HCT116 (cell line): ENCODE measurements around the gene CNBD2. TPM values are rescaled to one million over a fixed set of nuclear protein-coding genes. Genes with fewer than 3 reads are reported as not detected.
A peak's percentile ranks its signal among the peaks of the same experiment; 100 is the strongest.

Experiments used
- ATAC-seq: fragments of 200-7000 bp; cut with Tn5 transposase; 2 replicates; pipeline ENCODE4 v1.9.1; 2020; ENCODE audit warnings: mild to moderate bottlenecking, moderate library complexity
- BruUV-seq: library from RNA; stranded (reverse); fragments of 400-500 nt; replicated peaks from 2 replicates; lab custom pipeline; 2021; lab: Mats Ljungman, UMichigan
- CTCF ChIA-PET: fragments of 300-600 bp; sonication (Branson Sonifier 250); formaldehyde crosslinking; loops from one replicate; lab custom pipeline; 2021; ENCODE audit warnings: antibody characterized with exemption; lab: Charles Lee
- POLR2A ChIA-PET: fragments of 300-600, 350-600 bp; sonication (Branson Sonifier 250); formaldehyde crosslinking; loops from one replicate; lab custom pipeline; 2021; ENCODE audit warnings: antibody characterized with exemption; lab: Charles Lee
- RAD21 ChIA-PET, 2 experiments: fragments of 300-600 bp; sonication (Branson Sonifier 250); formaldehyde crosslinking; loops; one replicate each; lab custom pipeline; 2023; ENCODE audit warnings: low total read pairs in 2 of 2; ENCODE audit not compliant: uncharacterized antibody in 2 of 2, unreplicated experiment in 2 of 2, low non-redundant PET in 1 of 2; lab: Charles Lee
- DNase-seq: peaks from one replicate; pipeline ENCODE4 v3.0.0-alpha.2; 2010; ENCODE audit warnings: low read depth, low spot score
- H2AFZ ChIP-seq: fragments of 200-600 bp; shearing (Covaris generic), sonication (generic); 2 replicates; pipeline ENCODE4 v1.6.1; 2017; ENCODE audit warnings: low read depth, mixed run types, mixed read lengths, antibody characterized with exemption, low read length; ENCODE audit not compliant: poor library complexity, severe bottlenecking
- H3K27ac ChIP-seq: 2 replicates; pipeline ENCODE4 v1.5.1; 2012; ENCODE audit warnings: low read depth, low read length
- H3K27me3 ChIP-seq: fragments of 200-600 bp; sonication (generic); 2 replicates; pipeline ENCODE4 v1.6.1; 2016; ENCODE audit warnings: mixed run types, low read length, mixed read lengths; ENCODE audit not compliant: insufficient read depth
- H3K36me3 ChIP-seq, 2 experiments: fragments of 200-500 bp in 1 of 2; fragments of 200-600 bp in 1 of 2; sonication (Bioruptor generic) in 1 of 2; sonication (generic) in 1 of 2; 2 replicates each; pipeline versions ENCODE4 v1.5.1 to v1.6.1; 2014 to 2016; ENCODE audit warnings: low read length in 2 of 2, inconsistent platforms in 1 of 2, mixed read lengths in 1 of 2, mixed run types in 1 of 2; ENCODE audit not compliant: insufficient read depth in 2 of 2, control insufficient read depth in 1 of 2
- H3K4me1 ChIP-seq, 2 experiments: fragments of 200-600 bp in 1 of 2; sonication (generic) in 1 of 2; 2 replicates each; pipeline versions ENCODE4 v1.5.1 to v1.6.1; 2012 to 2017; ENCODE audit warnings: low read length in 2 of 2, inconsistent platforms in 1 of 2, mild to moderate bottlenecking in 1 of 2, mixed read lengths in 1 of 2, mixed run types in 1 of 2, moderate library complexity in 1 of 2; ENCODE audit not compliant: insufficient read depth in 2 of 2, control insufficient read depth in 1 of 2
- H3K4me2 ChIP-seq: fragments of 200-600 bp; sonication (generic); 2 replicates; pipeline ENCODE4 v1.6.1; 2017; ENCODE audit warnings: mixed run types, low read length, mixed read lengths
- H3K4me3 ChIP-seq, 2 experiments: fragments of 200-600 bp in 1 of 2; sonication (generic) in 1 of 2; replicated peaks in 1 of 2; 2 replicates each; pipeline ENCODE4 v1.5.1; 2011 to 2016; ENCODE audit warnings: low read length in 2 of 2, control low read depth in 1 of 2, low read depth in 1 of 2, mild to moderate bottlenecking in 1 of 2, mixed read lengths in 1 of 2, mixed run types in 1 of 2
- H3K79me2 ChIP-seq: fragments of 200-600 bp; sonication (generic); 2 replicates; pipeline ENCODE4 v1.6.1; 2017; ENCODE audit warnings: mild to moderate bottlenecking, mixed run types, low read length, moderate library complexity, mixed read lengths; ENCODE audit not compliant: insufficient read depth
- H3K9ac ChIP-seq: fragments of 200-600 bp; sonication (generic); 2 replicates; pipeline ENCODE4 v1.6.1; 2016; ENCODE audit warnings: low read length, mixed read lengths
- H3K9me2 ChIP-seq: fragments of 200-600 bp; sonication (generic), shearing (Covaris generic); 2 replicates; pipeline ENCODE4 v1.6.1; 2017; ENCODE audit warnings: mixed run types, mild to moderate bottlenecking, moderate library complexity; ENCODE audit not compliant: insufficient read depth
- H3K9me3 ChIP-seq, 2 experiments: fragments of 200-500 bp in 1 of 2; fragments of 200-600 bp in 1 of 2; sonication (Bioruptor generic) in 1 of 2; sonication (generic) in 1 of 2; 2 replicates each; pipeline ENCODE4 v1.6.1; 2014 to 2017; ENCODE audit warnings: low read length in 2 of 2, mixed read lengths in 2 of 2, inconsistent platforms in 1 of 2, low read depth in 1 of 2, mild to moderate bottlenecking in 1 of 2, mixed run types in 1 of 2, moderate library complexity in 1 of 2; ENCODE audit not compliant: control insufficient read depth in 1 of 2, insufficient read depth in 1 of 2
- H4K20me1 ChIP-seq: fragments of 200-600 bp; sonication (generic), shearing (Covaris generic); 2 replicates; pipeline ENCODE4 v1.6.1; 2017; ENCODE audit warnings: mixed run types, mild to moderate bottlenecking, moderate library complexity; ENCODE audit not compliant: insufficient read depth
- CTCF ChIP-seq, 3 experiments: fragments of 200-600 bp in 1 of 3; sonication (generic) in 1 of 3; IDR thresholded peaks in 2 of 3; conservative IDR thresholded peaks in 1 of 3; 2 replicates each; pipeline ENCODE4 v1.5.1; 2012 to 2017; ENCODE audit warnings: low read depth in 2 of 3, low read length in 2 of 3, antibody characterized with exemption in 1 of 3, borderline replicate concordance in 1 of 3, control low read depth in 1 of 3, mild to moderate bottlenecking in 1 of 3, mixed read lengths in 1 of 3, mixed run types in 1 of 3, moderate library complexity in 1 of 3; ENCODE audit not compliant: insufficient read depth in 1 of 3
- RAD21 ChIP-seq: IDR thresholded peaks from 2 replicates; pipeline ENCODE4 v1.6.1; 2012; ENCODE audit warnings: low read depth, mild to moderate bottlenecking
- ZFX ChIP-seq: fragments of 450-650 bp; IDR thresholded peaks from 2 replicates; pipeline ENCODE4 v1.6.1; 2017
- intact Hi-C: fragments of 100-400 bp; cut with micrococcal nuclease; formaldehyde crosslinking; loops from 2 replicates; pipeline ENCODE4 v1.10.0; 2022
- total RNA-seq: library from RNA; stranded (reverse); gene quantifications from one replicate; pipeline ENCODE4 v1.2.1, GENCODE V29; 2021; ENCODE audit not compliant: unreplicated experiment

The CNBD2 gene
- total RNA-seq, 1 experiment from 2014 or later = 3.1 TPM

DNA sequence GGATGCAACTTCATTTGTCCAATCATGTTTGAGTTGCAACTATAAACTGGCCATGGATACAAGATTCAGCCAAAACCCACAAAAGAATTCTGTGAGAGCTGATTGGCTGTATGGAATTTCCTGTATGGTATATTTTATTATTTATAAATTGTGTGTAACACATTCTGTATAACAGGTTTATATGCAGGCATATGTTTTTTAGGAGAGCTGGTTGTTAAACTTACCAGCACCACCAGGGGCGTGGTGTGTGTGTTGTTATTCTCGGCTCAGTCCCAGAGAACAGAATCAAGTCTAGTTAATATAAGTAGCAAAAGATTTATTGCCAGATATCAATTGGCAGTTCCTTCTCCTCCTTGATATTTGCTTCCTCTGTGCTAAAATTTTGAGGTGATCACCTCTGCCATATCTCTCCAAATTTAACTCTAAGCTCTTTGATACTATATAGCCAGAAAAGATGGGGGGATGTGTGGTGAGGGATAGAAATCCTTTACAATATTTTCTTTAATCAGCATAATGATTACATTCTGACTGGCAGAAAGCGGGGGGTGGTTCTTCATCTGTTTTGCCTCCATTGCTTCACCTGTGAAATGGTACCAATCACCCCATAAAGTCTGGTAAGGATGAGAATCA is 22.9 kb downstream of the CNBD2 start:
- no peaks in the 10 kb centered on the region for H3K79me2 ChIP-seq
- no peaks in the 10 kb centered on the region for H3K27me3 ChIP-seq
- H3K9me3 ChIP-seq = no peaks in the 10 kb centered on the region
- ChIA-PET POLR2A (interaction anchor here (1.1 to 1.5 kb wide), 4 partner anchors 34 to 249 kb away, joined by 3 to 7 read pairs (median 4); partner anchors contain the start of genes RBM39 and SCAND1), RAD21 (interaction anchor here (1.0 to 2.3 kb wide), 3 partner anchors 147 to 208 kb away, joined by 3 to 10 read pairs (median 6); no protein-coding TSS in a partner anchor), CTCF (interaction anchor here (0.5 to 11.9 kb wide), 17 partner anchors 10 to 438 kb away, joined by 3 to 442 read pairs (median 4); partner anchors contain the start of gene SCAND1)
- no peak overlapping the region for H3K27ac ChIP-seq
- no peak overlapping the region for H3K9ac ChIP-seq
- intact Hi-C loops = loop anchor here (5.0 kb wide), 1 partner anchor 446 kb away; no protein-coding TSS in a partner anchor
- H3K9me2 ChIP-seq = no peaks in the 10 kb centered on the region
- H3K36me3 ChIP-seq = no peaks in the 10 kb centered on the region
- H3K4me1 ChIP-seq = peaks cover 2 to 23% of the 10 kb centered on the region in 2 experiments; a peak in 3 of 4 replicates
- no peak overlapping the region for H3K4me3 ChIP-seq
- peak; percentile 22 for DNase-seq
- TF ChIP-seq CTCF (IDR thresholded peaks at IDR 0.05 in 2 of 3, conservative IDR thresholded peaks at IDR 0.05 in 1 of 3; ENCODE audit: borderline replicate concordance in 1 of 3, insufficient read depth in 1 of 3, low read depth in 2 of 3, low read length in 2 of 3) (peak; percentile 18 to 70 (median 57); a peak in 5 of 6 replicates), ZFX (no peak), RAD21 (peak; percentile 25)
- no TSS peak for BruUV-seq
- peak overlapping the region; percentile 19; the same call in 1 of the 2 replicates for H3K4me2 ChIP-seq
- H2AFZ ChIP-seq = peak overlapping the region; percentile 62
- no peaks in the 10 kb centered on the region for H4K20me1 ChIP-seq
- peak; percentile 53 for ATAC-seq
